ENCODE data around the gene TMED10. TPM values are rescaled to one million over a fixed set of nuclear protein-coding genes. Genes with fewer than 3 reads are reported as not detected.

TMED10 gene
- total RNA-seq, 4 donors from 2014 or later = 226 to 421 (median 365) TPM

DNA sequence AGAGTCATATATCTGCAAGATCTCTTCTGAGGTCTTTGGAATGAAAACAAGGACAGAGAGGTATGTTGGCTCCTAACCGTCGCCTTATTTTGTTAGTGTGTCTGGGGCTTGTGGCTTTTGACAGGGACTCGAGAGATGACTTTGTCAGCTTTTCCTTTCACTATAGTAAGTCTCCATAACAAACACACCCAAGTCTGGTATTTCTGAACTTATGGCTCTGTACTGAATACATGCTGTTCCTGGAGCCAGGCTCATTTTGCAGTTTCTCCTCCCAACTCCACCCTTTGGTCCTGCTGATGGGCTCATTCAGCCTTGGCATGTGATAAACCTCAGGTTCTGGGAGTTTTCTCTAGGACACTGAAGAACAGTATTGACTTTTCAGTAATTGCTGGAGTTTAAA lies 27.7 kb upstream of the TMED10 start:
- no peak for TF ChIP-seq CTCF (IDR thresholded peaks at IDR 0.05; ENCODE audit: low read depth)

- TF ChIP-seq CTCF (IDR thresholded peaks at IDR 0.05; ENCODE audit: low read depth) = no peak
These were observed 26.2 kb upstream of the TMED10 start for GRCh38 chr14:75202657-75203056.

DNA sequence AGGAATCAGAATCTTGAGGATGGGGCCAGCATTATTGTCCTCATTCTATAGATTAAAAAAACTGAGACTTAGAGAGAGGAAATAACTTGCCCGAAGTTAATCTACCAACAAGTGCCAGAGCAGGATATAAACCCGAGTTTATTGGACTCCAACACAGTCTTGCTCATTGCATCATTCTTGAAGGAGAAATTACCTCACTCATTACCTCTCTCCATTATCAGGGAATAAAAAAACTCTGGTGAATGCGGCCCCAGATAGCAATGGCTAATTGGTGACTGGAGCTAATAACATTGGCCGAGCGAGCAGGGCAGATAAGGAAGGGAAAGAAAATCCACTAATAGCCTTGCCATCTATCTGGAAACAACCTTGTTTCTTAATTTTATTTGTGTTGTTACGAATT lies 24.7 kb upstream of the TMED10 start:
- TF ChIP-seq CTCF (IDR thresholded peaks at IDR 0.05; ENCODE audit: low read depth) = no peak

GRCh38 chr14:75200451-75200850 lies 24.0 kb upstream of the TMED10 start:
- no peak for TF ChIP-seq CTCF (IDR thresholded peaks at IDR 0.05; ENCODE audit: low read depth)

- TF ChIP-seq CTCF (IDR thresholded peaks at IDR 0.05; ENCODE audit: low read depth) = no peak
These were observed 22.0 kb upstream of the TMED10 start for GRCh38 chr14:75198291-75198933.

DNA sequence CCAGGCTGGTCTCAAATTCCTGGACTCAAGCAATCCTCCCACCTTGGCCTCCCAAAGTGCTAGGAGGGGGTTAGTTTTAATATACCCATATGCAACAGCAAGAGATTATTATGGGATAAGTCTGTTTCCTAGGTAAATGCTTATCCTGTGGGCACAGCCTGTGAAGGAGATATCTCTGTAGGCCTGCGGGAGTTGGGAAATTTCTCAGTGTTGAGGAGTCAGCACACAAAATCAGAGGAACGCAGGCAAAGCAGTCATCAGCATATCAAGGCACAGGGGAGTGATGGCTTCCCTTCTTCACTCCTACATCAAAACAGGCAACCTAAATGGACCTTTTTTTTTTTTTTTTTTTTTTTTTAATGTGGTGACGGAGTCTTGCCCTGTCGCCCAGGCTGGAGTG lies 20.9 kb upstream of the TMED10 start:
- TF ChIP-seq CTCF (IDR thresholded peaks at IDR 0.05; ENCODE audit: low read depth) = no peak

GRCh38 chr14:75196468-75196867 lies 20.1 kb upstream of the TMED10 start:
- no peak for TF ChIP-seq CTCF (IDR thresholded peaks at IDR 0.05; ENCODE audit: low read depth)
